Measurements from ENCODE around the gene WDR6.

The WDR6 gene

DNA sequence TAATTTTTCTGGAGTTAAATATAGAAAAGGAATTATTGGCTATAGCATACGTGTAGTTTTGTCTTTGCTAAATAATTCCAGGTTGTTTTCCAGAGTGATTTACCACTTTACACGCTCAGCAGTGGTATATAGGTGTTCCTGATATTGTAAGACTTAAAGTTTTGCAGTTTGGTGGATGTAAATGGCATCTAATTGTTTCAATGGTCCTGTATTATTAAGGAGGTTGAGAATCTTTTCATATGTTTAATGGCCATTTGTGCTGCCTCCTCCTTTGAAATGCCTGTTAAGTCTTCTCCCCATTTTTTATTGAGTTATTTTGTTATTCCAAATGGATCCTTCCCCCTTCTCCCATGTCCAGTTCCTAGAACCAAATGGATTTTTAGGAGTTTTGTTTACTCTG lies 43.6 kb upstream of the WDR6 start:
- Histone ChIP-seq H3K27ac (ENCODE audit: low read length) (no peak overlapping the region), H3K4me2 (ENCODE audit: low read length) (no peak overlapping the region), H3K79me2 (ENCODE audit: low read length) (peaks cover 6% of the 10 kb centered on the region), H3K4me3 (ENCODE audit: low read length) (no peak overlapping the region), H3K9me3 (ENCODE audit: insufficient read depth, low read length) (no peaks in the 10 kb centered on the region), H2AFZ (ENCODE audit: low read depth, low read length) (no peak overlapping the region), H3K27me3 (ENCODE audit: low read depth, low read length) (no peaks in the 10 kb centered on the region), H4K20me1 (ENCODE audit: insufficient read depth, low read length) (no peaks in the 10 kb centered on the region), H3K4me1 (ENCODE audit: low read length) (no peaks in the 10 kb centered on the region), H3K9ac (ENCODE audit: low read length) (no peak overlapping the region), H3K36me3 (replicated peaks; ENCODE audit: low read depth, low read length) (peaks cover 26% of the 10 kb centered on the region)
- no peak for TF ChIP-seq EZH2phosphoT487 (IDR thresholded peaks at IDR 0.05; ENCODE audit: low read depth)
- TF ChIP-seq, protein P1, sequence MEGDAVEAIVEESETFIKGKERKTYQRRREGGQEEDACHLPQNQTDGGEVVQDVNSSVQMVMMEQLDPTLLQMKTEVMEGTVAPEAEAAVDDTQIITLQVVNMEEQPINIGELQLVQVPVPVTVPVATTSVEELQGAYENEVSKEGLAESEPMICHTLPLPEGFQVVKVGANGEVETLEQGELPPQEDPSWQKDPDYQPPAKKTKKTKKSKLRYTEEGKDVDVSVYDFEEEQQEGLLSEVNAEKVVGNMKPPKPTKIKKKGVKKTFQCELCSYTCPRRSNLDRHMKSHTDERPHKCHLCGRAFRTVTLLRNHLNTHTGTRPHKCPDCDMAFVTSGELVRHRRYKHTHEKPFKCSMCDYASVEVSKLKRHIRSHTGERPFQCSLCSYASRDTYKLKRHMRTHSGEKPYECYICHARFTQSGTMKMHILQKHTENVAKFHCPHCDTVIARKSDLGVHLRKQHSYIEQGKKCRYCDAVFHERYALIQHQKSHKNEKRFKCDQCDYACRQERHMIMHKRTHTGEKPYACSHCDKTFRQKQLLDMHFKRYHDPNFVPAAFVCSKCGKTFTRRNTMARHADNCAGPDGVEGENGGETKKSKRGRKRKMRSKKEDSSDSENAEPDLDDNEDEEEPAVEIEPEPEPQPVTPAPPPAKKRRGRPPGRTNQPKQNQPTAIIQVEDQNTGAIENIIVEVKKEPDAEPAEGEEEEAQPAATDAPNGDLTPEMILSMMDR (IDR thresholded peaks at IDR 0.05; ENCODE audit: low read depth, low read length) = no peak

DNA sequence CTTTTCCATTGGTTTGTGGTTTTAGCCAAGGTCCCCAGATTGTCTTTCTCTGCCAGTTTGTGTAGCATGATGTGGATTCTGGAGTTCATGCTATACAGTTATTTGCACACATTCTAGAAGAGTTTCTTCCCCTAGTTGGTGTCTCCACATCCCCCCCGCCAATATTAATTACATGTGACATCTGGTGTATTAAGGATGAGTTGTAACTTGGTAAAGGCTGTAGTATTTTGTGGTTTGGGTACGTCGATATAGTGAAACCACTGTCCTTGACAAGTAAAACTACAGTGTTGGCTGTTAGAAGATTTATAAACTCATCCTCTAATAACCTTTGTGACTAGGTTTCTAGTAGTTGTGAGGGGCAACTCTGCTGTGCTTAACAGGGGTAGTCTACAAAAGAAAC lies 40.8 kb upstream of the WDR6 start:
- TF ChIP-seq, protein P1 (IDR thresholded peaks at IDR 0.05; ENCODE audit: low read depth, low read length) = no peak
- no peak for TF ChIP-seq EZH2phosphoT487 (IDR thresholded peaks at IDR 0.05; ENCODE audit: low read depth)
- Histone ChIP-seq H3K9me3 (ENCODE audit: insufficient read depth, low read length) (no peaks in the 10 kb centered on the region), H2AFZ (ENCODE audit: low read depth, low read length) (no peak overlapping the region), H3K9ac (ENCODE audit: low read length) (no peak overlapping the region), H3K79me2 (ENCODE audit: low read length) (no peaks in the 10 kb centered on the region), H3K4me3 (ENCODE audit: low read length) (no peak overlapping the region), H3K27ac (ENCODE audit: low read length) (no peak overlapping the region), H3K4me2 (ENCODE audit: low read length) (no peak overlapping the region), H3K4me1 (ENCODE audit: low read length) (no peaks in the 10 kb centered on the region), H4K20me1 (ENCODE audit: insufficient read depth, low read length) (no peaks in the 10 kb centered on the region), H3K36me3 (replicated peaks; ENCODE audit: low read depth, low read length) (peaks cover 40% of the 10 kb centered on the region), H3K27me3 (ENCODE audit: low read depth, low read length) (no peaks in the 10 kb centered on the region)

DNA sequence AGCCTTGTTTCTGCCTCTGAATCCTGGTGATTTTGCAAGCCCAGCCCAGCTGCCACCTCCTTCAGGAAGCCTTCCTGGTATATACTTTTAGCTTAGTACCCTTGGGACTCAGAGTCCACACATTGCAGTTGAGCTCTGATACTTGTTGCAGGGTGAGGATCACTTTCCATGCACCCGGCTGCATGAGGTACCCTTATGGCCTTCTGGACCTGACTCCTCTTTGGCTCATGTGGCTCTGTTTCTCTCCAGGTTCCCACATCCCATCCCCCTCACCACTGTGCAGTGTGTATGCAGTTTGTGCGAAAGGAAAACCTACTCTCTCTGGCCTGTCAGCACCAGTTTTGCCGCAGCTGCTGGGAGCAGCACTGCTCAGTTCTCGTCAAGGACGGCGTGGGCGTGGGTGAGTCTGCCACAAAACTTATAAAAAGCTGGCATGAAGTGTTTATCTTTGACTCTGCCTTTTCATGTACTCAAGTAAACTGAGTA lies 40.3 kb upstream of the WDR6 start:
- Histone ChIP-seq H3K4me2 (ENCODE audit: low read length) (no peak overlapping the region), H3K4me3 (ENCODE audit: low read length) (no peak overlapping the region), H3K79me2 (ENCODE audit: low read length) (no peaks in the 10 kb centered on the region), H3K4me1 (ENCODE audit: low read length) (no peaks in the 10 kb centered on the region), H2AFZ (ENCODE audit: low read depth, low read length) (no peak overlapping the region), H3K27ac (ENCODE audit: low read length) (no peak overlapping the region), H3K9ac (ENCODE audit: low read length) (no peak overlapping the region), H3K9me3 (ENCODE audit: insufficient read depth, low read length) (no peaks in the 10 kb centered on the region), H3K27me3 (ENCODE audit: low read depth, low read length) (no peaks in the 10 kb centered on the region), H3K36me3 (replicated peaks; ENCODE audit: low read depth, low read length) (peaks cover 46% of the 10 kb centered on the region), H4K20me1 (ENCODE audit: insufficient read depth, low read length) (no peaks in the 10 kb centered on the region)
- TF ChIP-seq, protein P1 (IDR thresholded peaks at IDR 0.05; ENCODE audit: low read depth, low read length) = no peak
- no peak for TF ChIP-seq EZH2phosphoT487 (IDR thresholded peaks at IDR 0.05; ENCODE audit: low read depth)

DNA sequence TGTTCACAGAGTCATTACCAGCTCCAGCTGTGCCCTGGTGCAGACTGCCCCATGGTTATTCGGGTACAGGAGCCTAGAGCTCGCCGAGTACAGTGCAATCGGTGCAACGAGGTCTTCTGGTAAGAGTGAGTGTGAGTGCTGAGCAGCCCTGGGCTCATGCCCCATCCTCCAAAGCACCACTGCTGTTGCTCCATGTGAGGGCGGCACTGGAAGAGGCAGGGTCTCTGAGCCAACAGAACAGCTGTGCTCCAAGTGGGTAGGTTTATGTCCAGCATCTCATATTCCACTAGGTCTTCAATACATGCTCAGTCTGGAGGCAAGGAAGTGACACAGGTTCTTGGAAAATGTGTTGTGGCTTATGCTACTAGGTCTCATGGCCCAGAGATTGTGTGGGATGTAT lies 36.6 kb upstream of the WDR6 start:
- H3K36me3 ChIP-seq (replicated peaks; ENCODE audit: low read depth, low read length) = peaks cover 67% of the 10 kb centered on the region

More for the DNA sequence above, 36.6 kb upstream of the WDR6 start:
- H3K4me3 ChIP-seq (ENCODE audit: low read length) = no peak overlapping the region
- H3K9me3 ChIP-seq (ENCODE audit: insufficient read depth, low read length) = no peaks in the 10 kb centered on the region
- H2AFZ ChIP-seq (ENCODE audit: low read depth, low read length) = no peak overlapping the region
- H4K20me1 ChIP-seq (ENCODE audit: insufficient read depth, low read length) = no peaks in the 10 kb centered on the region
- H3K9ac ChIP-seq (ENCODE audit: low read length) = no peak overlapping the region
- H3K27me3 ChIP-seq (ENCODE audit: low read depth, low read length) = no peaks in the 10 kb centered on the region
- H3K27ac ChIP-seq (ENCODE audit: low read length) = no peak overlapping the region
- H3K4me2 ChIP-seq (ENCODE audit: low read length) = no peak overlapping the region
- no peaks in the 10 kb centered on the region for H3K4me1 ChIP-seq (ENCODE audit: low read length)
- H3K79me2 ChIP-seq (ENCODE audit: low read length) = no peaks in the 10 kb centered on the region
- TF ChIP-seq, protein P1 (IDR thresholded peaks at IDR 0.05; ENCODE audit: low read depth, low read length) = no peak
- TF ChIP-seq EZH2phosphoT487 (IDR thresholded peaks at IDR 0.05; ENCODE audit: low read depth) = no peak
